A673 (cell line): ENCODE results near the gene LIX1. TPM values are rescaled to one million over a fixed set of nuclear protein-coding genes. Genes with fewer than 3 reads are reported as not detected.

ENCODE experiments used
- BruUV-seq: library from RNA; stranded (reverse); fragments of 400-500 nt; replicated peaks from 2 replicates; lab custom pipeline; 2021; lab: Mats Ljungman, UMichigan
- CTCF ChIA-PET: fragments of 300-600 bp; sonication (Branson Sonifier 250); formaldehyde crosslinking; loops from one replicate; lab custom pipeline; 2022; ENCODE audit warnings: antibody characterized with exemption; lab: Charles Lee
- POLR2A ChIA-PET: fragments of 300-600 bp; sonication (Branson Sonifier 250); formaldehyde crosslinking; loops from one replicate; lab custom pipeline; 2022; ENCODE audit warnings: antibody characterized with exemption; ENCODE audit not compliant: low non-redundant PET; lab: Charles Lee
- DNase-seq: peaks from one replicate; pipeline ENCODE4 v3.0.0-alpha.2; 2015; ENCODE audit warnings: low spot score
- H3K27ac ChIP-seq: fragments of 200-600 bp; sonication (generic); 2 replicates; pipeline ENCODE4 v1.5.1; 2016; ENCODE audit warnings: mixed run types, low read depth, mild to moderate bottlenecking, mixed read lengths, antibody characterized with exemption, low read length; ENCODE audit not compliant: poor library complexity, severe bottlenecking
- H3K27me3 ChIP-seq: fragments of 200-600 bp; sonication (generic); replicated peaks from 2 replicates; pipeline ENCODE4 v1.6.1; 2017; ENCODE audit warnings: mixed run types, low read depth, mild to moderate bottlenecking, mixed read lengths, antibody characterized with exemption, low read length; ENCODE audit not compliant: insufficient read depth, poor library complexity
- H3K36me3 ChIP-seq: fragments of 200-600 bp; sonication (generic); 2 replicates; pipeline ENCODE4 v1.6.1; 2016; ENCODE audit warnings: mixed run types, mild to moderate bottlenecking, mixed read lengths, antibody characterized with exemption, low read length; ENCODE audit not compliant: insufficient read depth, poor library complexity, severe bottlenecking
- H3K4me1 ChIP-seq: fragments of 200-600 bp; sonication (generic); 2 replicates; pipeline ENCODE4 v1.6.1; 2017; ENCODE audit warnings: mixed run types, mild to moderate bottlenecking, mixed read lengths, antibody characterized with exemption, low read length; ENCODE audit not compliant: insufficient read depth, poor library complexity, severe bottlenecking
- H3K4me3 ChIP-seq: fragments of 200-600 bp; sonication (generic); 2 replicates; pipeline ENCODE4 v1.5.1; 2016; ENCODE audit warnings: low read depth, mixed run types, mild to moderate bottlenecking, mixed read lengths, low read length; ENCODE audit not compliant: poor library complexity, severe bottlenecking
- H3K9me3 ChIP-seq: fragments of 200-600 bp; sonication (generic); 2 replicates; pipeline ENCODE4 v1.6.1; 2016; ENCODE audit warnings: mixed run types, low read depth, mild to moderate bottlenecking, mixed read lengths, antibody characterized with exemption, low read length; ENCODE audit not compliant: poor library complexity, severe bottlenecking
- EZH2 ChIP-seq: fragments of 200-600 bp; sonication (generic); IDR thresholded peaks from 2 replicates; pipeline ENCODE4 v1.6.1; 2017; ENCODE audit warnings: borderline replicate concordance, low read depth, mild to moderate bottlenecking, mixed read lengths, antibody characterized with exemption, low read length; ENCODE audit not compliant: poor library complexity, severe bottlenecking
- intact Hi-C: fragments of 100-400 bp; cut with micrococcal nuclease; formaldehyde crosslinking; loops from one replicate; pipeline ENCODE4 v1.10.0; 2022; ENCODE audit not compliant: unreplicated experiment
- total RNA-seq: library from RNA; stranded (reverse); gene quantifications from 2 replicates; pipeline ENCODE4 v1.2.3, GENCODE V29; 2021
- TF ChIP-seq, protein P1 (sequence below): fragments of 300-800, 200-600 bp; sonication (generic); conservative IDR thresholded peaks from 2 replicates; pipeline ENCODE4 v1.5.1; 2017; ENCODE audit warnings: low read depth, mild to moderate bottlenecking, antibody characterized with exemption, low read length, moderate library complexity, mixed read lengths

LIX1 gene
- total RNA-seq, 1 experiment from 2014 or later: not detected

DNA sequence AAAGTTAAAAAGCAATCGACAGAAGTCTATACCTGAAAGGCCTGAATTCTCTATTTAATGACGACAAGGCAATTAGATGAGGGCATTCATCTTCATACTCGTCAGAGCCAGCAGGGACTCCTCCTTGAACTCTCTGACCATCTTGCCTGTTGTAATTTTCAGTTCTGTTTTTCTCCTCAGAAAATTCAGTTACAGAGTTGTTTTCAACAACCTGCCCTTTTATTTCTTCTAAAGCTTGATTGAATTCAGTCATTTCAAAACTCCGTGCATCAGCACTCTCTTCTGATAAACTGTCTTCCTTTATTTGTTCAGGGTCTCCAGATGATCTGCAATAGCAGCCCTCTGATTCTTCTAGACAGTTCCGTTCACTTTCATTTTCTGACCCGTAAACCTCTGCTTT, 25.0 kb upstream of the LIX1 start:
- ChIA-PET POLR2A (no interaction called here), CTCF (no interaction called here)
- no TSS peak for BruUV-seq
- no peak overlapping the region for H3K4me3 ChIP-seq
- H3K36me3 ChIP-seq: peaks cover 48% of the 10 kb centered on the region
- TF ChIP-seq EZH2: no peak
- TF ChIP-seq, protein P1, sequence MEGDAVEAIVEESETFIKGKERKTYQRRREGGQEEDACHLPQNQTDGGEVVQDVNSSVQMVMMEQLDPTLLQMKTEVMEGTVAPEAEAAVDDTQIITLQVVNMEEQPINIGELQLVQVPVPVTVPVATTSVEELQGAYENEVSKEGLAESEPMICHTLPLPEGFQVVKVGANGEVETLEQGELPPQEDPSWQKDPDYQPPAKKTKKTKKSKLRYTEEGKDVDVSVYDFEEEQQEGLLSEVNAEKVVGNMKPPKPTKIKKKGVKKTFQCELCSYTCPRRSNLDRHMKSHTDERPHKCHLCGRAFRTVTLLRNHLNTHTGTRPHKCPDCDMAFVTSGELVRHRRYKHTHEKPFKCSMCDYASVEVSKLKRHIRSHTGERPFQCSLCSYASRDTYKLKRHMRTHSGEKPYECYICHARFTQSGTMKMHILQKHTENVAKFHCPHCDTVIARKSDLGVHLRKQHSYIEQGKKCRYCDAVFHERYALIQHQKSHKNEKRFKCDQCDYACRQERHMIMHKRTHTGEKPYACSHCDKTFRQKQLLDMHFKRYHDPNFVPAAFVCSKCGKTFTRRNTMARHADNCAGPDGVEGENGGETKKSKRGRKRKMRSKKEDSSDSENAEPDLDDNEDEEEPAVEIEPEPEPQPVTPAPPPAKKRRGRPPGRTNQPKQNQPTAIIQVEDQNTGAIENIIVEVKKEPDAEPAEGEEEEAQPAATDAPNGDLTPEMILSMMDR: no peak
- H3K27me3 ChIP-seq: no peaks in the 10 kb centered on the region
- no peaks in the 10 kb centered on the region for H3K9me3 ChIP-seq
- H3K4me1 ChIP-seq: no peaks in the 10 kb centered on the region
- no peak overlapping the region for H3K27ac ChIP-seq
- intact Hi-C loops: no loop called here
- DNase-seq: no peak

- CTCF ChIA-PET: interaction anchor here (0.7 kb wide), 1 partner anchor 215 kb away, joined by 3 read pairs; no protein-coding TSS in a partner anchor
- Histone ChIP-seq H3K4me1 (no peaks in the 10 kb centered on the region), H3K4me3 (no peak overlapping the region), H3K27ac (no peak overlapping the region), H3K36me3 (peaks cover 51% of the 10 kb centered on the region), H3K27me3 (no peaks in the 10 kb centered on the region), H3K9me3 (no peaks in the 10 kb centered on the region)
- POLR2A ChIA-PET: no interaction called here
- DNase-seq: no peak
- no peak for TF ChIP-seq EZH2
- TF ChIP-seq, protein P1: no peak
- BruUV-seq: no TSS peak
- intact Hi-C loops: no loop called here
Measured at GRCh38 chr5:97165726-97166125, 23.3 kb upstream of the LIX1 start.

DNA sequence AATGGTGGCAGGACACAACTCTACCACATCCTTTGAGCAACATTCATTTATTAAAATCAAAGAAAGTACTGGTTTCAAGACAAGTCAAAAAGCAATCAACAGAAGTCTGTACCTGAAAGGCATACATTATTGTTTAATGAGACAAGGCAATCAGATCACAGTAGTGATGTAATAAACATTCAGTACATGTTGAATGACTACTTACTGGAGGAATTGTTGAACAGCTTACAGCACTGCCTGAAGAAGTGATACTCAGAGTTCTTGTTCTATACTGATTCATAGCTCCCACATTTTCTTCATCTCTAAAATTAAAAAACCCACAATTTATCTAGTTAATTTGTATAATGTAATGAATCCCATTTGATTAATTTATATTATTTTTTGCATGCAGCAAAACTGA, 22.4 kb upstream of the LIX1 start:
- CTCF ChIA-PET: interaction anchor here (0.6 to 1.3 kb wide), 2 partner anchors 168 to 296 kb away, joined by 3 read pairs; no protein-coding TSS in a partner anchor
- TF ChIP-seq, protein P1: no peak
- no peak for TF ChIP-seq EZH2
- intact Hi-C loops: loop anchor here (5.0 kb wide), 1 partner anchor 168 kb away; no protein-coding TSS in a partner anchor
- Histone ChIP-seq H3K36me3 (peaks cover 44% of the 10 kb centered on the region), H3K9me3 (no peaks in the 10 kb centered on the region), H3K4me3 (no peak overlapping the region), H3K4me1 (no peaks in the 10 kb centered on the region), H3K27ac (no peak overlapping the region), H3K27me3 (no peaks in the 10 kb centered on the region)
- BruUV-seq: no TSS peak
- DNase-seq: no peak
- POLR2A ChIA-PET: no interaction called here
